Ishikawa (cell line): ENCODE results near the gene PLEKHA6.

Experiments used
- TAF1 ChIP-seq: IDR thresholded peaks from 2 replicates; pipeline ENCODE4 v1.6.1; 2012; ENCODE audit warnings: low read depth, mild to moderate bottlenecking
- TF ChIP-seq, protein P1 (sequence below): IDR thresholded peaks from 2 replicates; pipeline ENCODE4 v1.6.1; 2012; ENCODE audit warnings: low read depth, mild to moderate bottlenecking

DNA sequence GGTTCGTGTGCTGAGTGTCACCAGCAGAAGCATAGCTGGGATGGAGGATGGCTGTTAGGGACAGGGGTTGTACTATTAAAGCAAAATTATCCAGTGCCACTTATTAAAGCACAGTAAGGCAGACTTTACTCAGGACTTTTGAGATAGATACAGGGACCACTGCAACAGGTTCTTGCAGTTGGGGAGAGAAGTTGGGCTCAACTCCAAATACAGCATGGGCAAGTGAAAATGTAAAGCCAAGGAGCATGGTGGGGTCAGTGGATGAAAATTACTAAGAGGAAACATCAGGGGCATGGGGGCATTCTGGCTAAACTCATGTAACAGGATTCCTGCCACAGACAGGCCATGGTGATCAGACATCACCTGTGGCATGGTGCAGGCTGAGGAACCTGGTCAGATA lies 178.6 kb downstream of the PLEKHA6 start:
- TF ChIP-seq TAF1 = no peak
- TF ChIP-seq, protein P1, sequence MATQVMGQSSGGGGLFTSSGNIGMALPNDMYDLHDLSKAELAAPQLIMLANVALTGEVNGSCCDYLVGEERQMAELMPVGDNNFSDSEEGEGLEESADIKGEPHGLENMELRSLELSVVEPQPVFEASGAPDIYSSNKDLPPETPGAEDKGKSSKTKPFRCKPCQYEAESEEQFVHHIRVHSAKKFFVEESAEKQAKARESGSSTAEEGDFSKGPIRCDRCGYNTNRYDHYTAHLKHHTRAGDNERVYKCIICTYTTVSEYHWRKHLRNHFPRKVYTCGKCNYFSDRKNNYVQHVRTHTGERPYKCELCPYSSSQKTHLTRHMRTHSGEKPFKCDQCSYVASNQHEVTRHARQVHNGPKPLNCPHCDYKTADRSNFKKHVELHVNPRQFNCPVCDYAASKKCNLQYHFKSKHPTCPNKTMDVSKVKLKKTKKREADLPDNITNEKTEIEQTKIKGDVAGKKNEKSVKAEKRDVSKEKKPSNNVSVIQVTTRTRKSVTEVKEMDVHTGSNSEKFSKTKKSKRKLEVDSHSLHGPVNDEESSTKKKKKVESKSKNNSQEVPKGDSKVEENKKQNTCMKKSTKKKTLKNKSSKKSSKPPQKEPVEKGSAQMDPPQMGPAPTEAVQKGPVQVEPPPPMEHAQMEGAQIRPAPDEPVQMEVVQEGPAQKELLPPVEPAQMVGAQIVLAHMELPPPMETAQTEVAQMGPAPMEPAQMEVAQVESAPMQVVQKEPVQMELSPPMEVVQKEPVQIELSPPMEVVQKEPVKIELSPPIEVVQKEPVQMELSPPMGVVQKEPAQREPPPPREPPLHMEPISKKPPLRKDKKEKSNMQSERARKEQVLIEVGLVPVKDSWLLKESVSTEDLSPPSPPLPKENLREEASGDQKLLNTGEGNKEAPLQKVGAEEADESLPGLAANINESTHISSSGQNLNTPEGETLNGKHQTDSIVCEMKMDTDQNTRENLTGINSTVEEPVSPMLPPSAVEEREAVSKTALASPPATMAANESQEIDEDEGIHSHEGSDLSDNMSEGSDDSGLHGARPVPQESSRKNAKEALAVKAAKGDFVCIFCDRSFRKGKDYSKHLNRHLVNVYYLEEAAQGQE = no peak
